Measurements from ENCODE around the gene TOR3A.

GRCh38 chr1:179090522-179090921 is 8.7 kb downstream of the TOR3A start:
- no peak for TF ChIP-seq CTCF (IDR thresholded peaks at IDR 0.05)
- TF ChIP-seq POLR2A (IDR thresholded peaks at IDR 0.05): no peak

All from testis (tissue), 2 donors.